ENCODE results near the gene SPDEF. TPM values are rescaled to one million over a fixed set of nuclear protein-coding genes. Genes with fewer than 3 reads are reported as not detected.

The SPDEF gene
- polyA plus RNA-seq, 1 donor (not counting 4 experiments of a cell fraction or from before 2014, with no cell fraction given) = 0.03 TPM

GRCh38 chr6:34493344-34493743 lies 62.8 kb downstream of the SPDEF start:
- Histone ChIP-seq H3K9ac (ENCODE audit: control insufficient read depth, extremely low read depth, insufficient read depth, low read length) (no peak overlapping the region), H3K36me3 (ENCODE audit: control insufficient read depth in 2 of 2, extremely low read depth in 1 of 2, insufficient read depth in 2 of 2, low read length in 2 of 2) (no peaks in the 10 kb centered on the region), H3K79me2 (ENCODE audit: control insufficient read depth, insufficient read depth, low read length) (no peaks in the 10 kb centered on the region), H3K9me3 (ENCODE audit: control insufficient read depth, low read depth, low read length) (no peaks in the 10 kb centered on the region), H3K9me1 (ENCODE audit: control insufficient read depth, extremely low read depth, insufficient read depth, low read length) (no peaks in the 10 kb centered on the region), H4K20me1 (ENCODE audit: control insufficient read depth, extremely low read depth, insufficient read depth, low read length) (no peaks in the 10 kb centered on the region), H2AFZ (ENCODE audit: control insufficient read depth, low read length) (no peak overlapping the region), H3K27me3 (ENCODE audit: control insufficient read depth, extremely low read depth, insufficient read depth, low read length) (no peaks in the 10 kb centered on the region), H3K4me3 (ENCODE audit: control insufficient read depth in 2 of 3, extremely low read depth in 1 of 3, insufficient read depth in 2 of 3, low read depth in 1 of 3, low read length in 3 of 3) (no peak overlapping the region), H3K4me1 (ENCODE audit: control insufficient read depth, extremely low read depth, insufficient read depth, low read length) (peaks cover 6% of the 10 kb centered on the region), H3K4me2 (ENCODE audit: control insufficient read depth, extremely low read depth, insufficient read depth, low read depth, low read length) (no peak overlapping the region), H3K27ac (ENCODE audit: control insufficient read depth, insufficient read depth, low read length) (no peak overlapping the region)
- no peak for TF ChIP-seq EZH2 (IDR thresholded peaks at IDR 0.05; ENCODE audit: low read length)
- TF ChIP-seq CTCF (optimal IDR thresholded peaks at IDR 0.05 in 1 of 3, IDR thresholded peaks at IDR 0.05 in 1 of 3, conservative IDR thresholded peaks at IDR 0.05 in 1 of 3; ENCODE audit: extremely low read depth in 1 of 3, insufficient read depth in 2 of 3, low read length in 3 of 3) = no peak
- dilution Hi-C loops (cut with MboI; ENCODE audit: extremely low pct_ligation_motif_present, low sequenced_read_pairs) = no loop called here
- FAIRE-seq (no peak), DNase-seq (ENCODE audit: low read depth, low spot score) (no peak)

GRCh38 chr6:34491091-34491430 lies 65.1 kb downstream of the SPDEF start:
- Histone ChIP-seq H3K9me1 (ENCODE audit: control insufficient read depth, extremely low read depth, insufficient read depth, low read length) (no peaks in the 10 kb centered on the region), H3K4me1 (ENCODE audit: control insufficient read depth, extremely low read depth, insufficient read depth, low read length) (peaks cover 9% of the 10 kb centered on the region), H3K9me3 (ENCODE audit: control insufficient read depth, low read depth, low read length) (no peaks in the 10 kb centered on the region), H3K9ac (ENCODE audit: control insufficient read depth, extremely low read depth, insufficient read depth, low read length) (no peak overlapping the region), H2AFZ (ENCODE audit: control insufficient read depth, low read length) (peak overlapping the region; percentile 42), H3K27me3 (ENCODE audit: control insufficient read depth, extremely low read depth, insufficient read depth, low read length) (no peaks in the 10 kb centered on the region), H3K79me2 (ENCODE audit: control insufficient read depth, insufficient read depth, low read length) (no peaks in the 10 kb centered on the region), H3K27ac (ENCODE audit: control insufficient read depth, insufficient read depth, low read length) (no peak overlapping the region), H3K4me2 (ENCODE audit: control insufficient read depth, extremely low read depth, insufficient read depth, low read depth, low read length) (no peak overlapping the region), H3K36me3 (ENCODE audit: control insufficient read depth in 2 of 2, extremely low read depth in 1 of 2, insufficient read depth in 2 of 2, low read length in 2 of 2) (no peaks in the 10 kb centered on the region), H4K20me1 (ENCODE audit: control insufficient read depth, extremely low read depth, insufficient read depth, low read length) (no peaks in the 10 kb centered on the region), H3K4me3 (ENCODE audit: control insufficient read depth in 2 of 3, extremely low read depth in 1 of 3, insufficient read depth in 2 of 3, low read depth in 1 of 3, low read length in 3 of 3) (no peak overlapping the region)
- DNase-seq (ENCODE audit: low read depth, low spot score) (no peak), FAIRE-seq (no peak)
- dilution Hi-C loops (cut with MboI; ENCODE audit: extremely low pct_ligation_motif_present, low sequenced_read_pairs) = no loop called here
- TF ChIP-seq EZH2 (IDR thresholded peaks at IDR 0.05; ENCODE audit: low read length) (no peak), CTCF (optimal IDR thresholded peaks at IDR 0.05 in 1 of 3, IDR thresholded peaks at IDR 0.05 in 1 of 3, conservative IDR thresholded peaks at IDR 0.05 in 1 of 3; ENCODE audit: extremely low read depth in 1 of 3, insufficient read depth in 2 of 3, low read length in 3 of 3) (no peak)
